K562 (cell line): ENCODE measurements around the gene AQP9. TPM values are rescaled to one million over a fixed set of nuclear protein-coding genes. Genes with fewer than 3 reads are reported as not detected.

Experiments used
- ATAC-seq: fragments of 200-7000 bp; cut with Tn5 transposase; 3 replicates; pipeline ENCODE4 v1.9.1; 2020; ENCODE audit warnings: moderate library complexity
- BruUV-seq: library from RNA; stranded (reverse); fragments of 400-500 nt; replicated peaks from 2 replicates; lab custom pipeline; 2021; lab: Mats Ljungman, UMichigan
- CTCF ChIA-PET: fragments of 300-600 bp; formaldehyde crosslinking; extraction: SDS; loops from one replicate; lab custom pipeline; 2021; ENCODE audit warnings: low intra/inter-chr PET ratio; lab: Yijun Ruan, JAX
- POLR2A ChIA-PET: fragments of 300-600, 350-650 bp; sonication (Branson Sonifier 250); formaldehyde crosslinking; extraction: SDS; loops from one replicate; lab custom pipeline; 2021; ENCODE audit warnings: antibody characterized with exemption, inconsistent platforms; lab: Yijun Ruan, JAX
- DNase-seq, 4 experiments: peaks; one replicate each; pipeline versions ENCODE4 v3.0.0 to v3.0.0-alpha.2; 2011 to 2018; ENCODE audit warnings: low spot score in 3 of 4, mixed read lengths in 3 of 4; ENCODE audit errors: extremely low read depth in 1 of 4
- FAIRE-seq: peaks from 2 replicates; lab custom pipeline; 2011; peaks lifted over from hg19 to GRCh38; lab: Jason Lieb, UNC
- H2AFZ ChIP-seq: 2 replicates; pipeline ENCODE4 v1.6.0; 2011; ENCODE audit warnings: low read depth, low read length, control low read depth, inconsistent platforms
- H3K27ac ChIP-seq: fragments of 200-600 bp; 3 replicates; pipeline ENCODE4 v1.8.0; 2011; ENCODE audit warnings: low read depth, mild to moderate bottlenecking, control low read depth, inconsistent platforms, low read length, moderate library complexity, mixed read lengths; ENCODE audit errors: extremely low read depth
- H3K27me3 ChIP-seq, 2 experiments: fragments of 300-600 bp in 1 of 2; 2 replicates in 1 of 2; 3 replicates in 1 of 2; pipeline versions ENCODE4 v1.6.0 to v1.8.0; 2011; ENCODE audit warnings: inconsistent platforms in 2 of 2, low read length in 2 of 2, mild to moderate bottlenecking in 1 of 2, mixed read lengths in 1 of 2, moderate library complexity in 1 of 2; ENCODE audit not compliant: control insufficient read depth in 2 of 2, insufficient read depth in 2 of 2
- H3K36me3 ChIP-seq: fragments of 300-600 bp; 3 replicates; pipeline ENCODE4 v1.8.0; 2011; ENCODE audit warnings: mild to moderate bottlenecking, low read length, inconsistent platforms; ENCODE audit not compliant: control insufficient read depth, insufficient read depth
- H3K4me1 ChIP-seq, 2 experiments: fragments of 200-600 bp in 1 of 2; replicated peaks in 1 of 2; 2 replicates in 1 of 2; 3 replicates in 1 of 2; pipeline versions ENCODE4 v1.5.1 to v1.8.0; 2011; ENCODE audit warnings: inconsistent platforms in 2 of 2, low read length in 2 of 2, mild to moderate bottlenecking in 1 of 2, mixed read lengths in 1 of 2, moderate library complexity in 1 of 2; ENCODE audit not compliant: control insufficient read depth in 2 of 2, insufficient read depth in 2 of 2
- H3K4me2 ChIP-seq: 2 replicates; pipeline ENCODE4 v1.6.1; 2011; ENCODE audit warnings: low read length, control low read depth, inconsistent platforms, mixed read lengths; ENCODE audit not compliant: insufficient read depth
- H3K4me3 ChIP-seq: fragments of 200-600 bp; sonication (generic), shearing (Covaris generic); 2 replicates; pipeline ENCODE4 v1.5.1; 2016; ENCODE audit warnings: control low read depth, inconsistent platforms
- H3K79me2 ChIP-seq: fragments of 200-600 bp; 3 replicates; pipeline ENCODE4 v1.8.0; 2011; ENCODE audit warnings: low read length, inconsistent platforms; ENCODE audit not compliant: control insufficient read depth, insufficient read depth
- H3K9ac ChIP-seq, 2 experiments: 2 replicates each; pipeline versions ENCODE4 v1.6.0 to v1.6.1; 2011; ENCODE audit warnings: low read depth in 2 of 2, low read length in 2 of 2, control low read depth in 1 of 2, inconsistent platforms in 1 of 2, mild to moderate bottlenecking in 1 of 2, mixed read lengths in 1 of 2; ENCODE audit not compliant: insufficient read depth in 1 of 2
- H3K9me1 ChIP-seq: one replicate; pipeline ENCODE4 v1.6.0; 2011; ENCODE audit warnings: inconsistent platforms, mild to moderate bottlenecking, low read length, moderate library complexity; ENCODE audit not compliant: control insufficient read depth, insufficient read depth
- H3K9me3 ChIP-seq: replicated peaks from 2 replicates; pipeline ENCODE4 v1.5.1; 2011; ENCODE audit warnings: low read depth, low read length, inconsistent platforms; ENCODE audit not compliant: control insufficient read depth, insufficient read depth
- H4K20me1 ChIP-seq: replicated peaks from 2 replicates; pipeline ENCODE4 v1.6.1; 2011; ENCODE audit warnings: low read length, inconsistent platforms, mixed read lengths; ENCODE audit not compliant: control insufficient read depth, insufficient read depth
- CBX3 ChIP-seq, 2 experiments: IDR thresholded peaks; 1 replicate in 1 of 2; 2 replicates in 1 of 2; pipeline ENCODE4 v1.6.1; 2012; ENCODE audit warnings: inconsistent platforms in 2 of 2, low read length in 2 of 2, borderline replicate concordance in 1 of 2, control low read depth in 1 of 2
- COPS2 ChIP-seq: fragments of 450-650 bp; conservative IDR thresholded peaks from 2 replicates; pipeline ENCODE4 v1.6.1; 2016; ENCODE audit warnings: mild to moderate bottlenecking, moderate library complexity
- CTBP1 ChIP-seq: fragments of 450-650 bp; IDR thresholded peaks from 2 replicates; pipeline ENCODE4 v1.6.1; 2016; ENCODE audit warnings: borderline replicate concordance
- KAT7 ChIP-seq: sonication (generic); formaldehyde crosslinking; IDR thresholded peaks from 2 replicates; pipeline ENCODE4 v1.8.0; 2022; ENCODE audit warnings: missing genetic modification reagents, mild to moderate bottlenecking, borderline replicate concordance
- TRIM28 ChIP-seq: fragments of 450-650 bp; IDR thresholded peaks from 2 replicates; pipeline ENCODE4 v1.6.1; 2017
- ZNF324 ChIP-seq: fragments of 250-450 bp; sonication (Bioruptor Pico); IDR thresholded peaks from 2 replicates; pipeline ENCODE4 v1.4.0; 2020; ENCODE audit warnings: mild to moderate bottlenecking
- ZNF561 ChIP-seq: fragments of 450-650 bp; formaldehyde crosslinking; conservative IDR thresholded peaks from 2 replicates; pipeline ENCODE4 v1.4.0; 2020; ENCODE audit warnings: mild to moderate bottlenecking, moderate library complexity
- WGBS: fragments of 100-300 bp; shearing (Covaris generic); methylation state at CpG from one replicate; pipeline ENCODE4 v1.1.6; 2016; ENCODE audit warnings: low coverage, mixed read lengths; ENCODE audit not compliant: insufficient coverage; ENCODE audit errors: missing lambda C conversion rate; 5-methylcytosine and 5-hydroxymethylcytosine counted together
- in situ Hi-C: fragments of 300-500 bp; cut with MboI; formaldehyde crosslinking; loops from 4 replicates; pipeline ENCODE4 v1.15.0; 2018; ENCODE audit warnings: inconsistent platforms, mixed read lengths
- intact Hi-C: fragments of 100-400 bp; cut with micrococcal nuclease; formaldehyde crosslinking; loops from 2 replicates; pipeline ENCODE4 v1.14.2; 2022
- polyA plus RNA-seq, 8 experiments: library from polyadenylated mRNA; depleted of rRNA in 4 of 8; stranded (reverse) in 5 of 8; unstranded in 3 of 8; fragments of >200 nt; fragmentation: Nextera tagmentation in 2 of 8; fragmentation: Illumina TruSeq in 1 of 8; extraction: Ambion mirVana in 2 of 8; extraction: Trizol in 1 of 8; gene quantifications; 2 replicates each; pipeline versions ENCODE4 v1.2.1 to v1.2.3, GENCODE V29; 2011 to 2014; ENCODE audit warnings: inconsistent platforms in 1 of 8, missing spikeins in 1 of 8
- total RNA-seq, 7 experiments: library from RNA; depleted of rRNA in 6 of 7; stranded (reverse); fragments of >200 nt in 6 of 7; fragmentation: Illumina TruSeq in 2 of 7; extraction: Trizol in 2 of 7; gene quantifications; 2 replicates each; pipeline versions ENCODE4 v1.2.1 to v1.2.3, GENCODE V29; 2011 to 2021; ENCODE audit warnings: low replicate concordance in 1 of 7

Gene AQP9
- total and polyA plus RNA-seq, 9 of the 15 experiments (the other 6 are each of a cell fraction or from before 2014, with no cell fraction given): 0.04 to 0.33 (median 0.07) TPM; not detected in 4

DNA sequence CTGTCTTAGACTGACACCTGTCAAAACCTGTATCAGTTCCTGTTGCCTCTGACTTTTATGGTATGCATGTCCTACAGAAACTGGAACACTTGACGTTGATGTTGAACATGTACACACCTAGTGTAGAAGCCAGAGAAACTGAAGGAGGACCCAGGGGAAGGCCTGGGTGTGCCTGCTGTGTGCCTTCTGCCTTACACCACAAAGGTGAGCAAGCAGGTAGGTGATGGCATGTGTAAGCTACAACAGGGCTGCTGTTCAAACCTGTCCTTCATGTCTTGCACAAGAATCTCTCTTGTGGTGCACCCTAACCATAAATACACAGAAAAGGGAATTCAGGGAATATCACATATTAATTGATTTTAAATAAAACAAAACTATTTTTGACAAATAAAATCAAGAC lies 13.6 kb upstream of the AQP9 start:
- Histone ChIP-seq H3K4me1 (no peaks in the 10 kb centered on the region), H3K4me3 (no peak overlapping the region), H4K20me1 (no peaks in the 10 kb centered on the region), H3K27me3 (no peaks in the 10 kb centered on the region), H3K4me2 (no peak overlapping the region), H3K9me3 (peaks cover 7% of the 10 kb centered on the region; the same call in 1 of the 2 replicates), H3K36me3 (no peaks in the 10 kb centered on the region), H3K27ac (no peak overlapping the region), H3K9ac (no peak overlapping the region), H3K79me2 (no peaks in the 10 kb centered on the region), H3K9me1 (no peaks in the 10 kb centered on the region), H2AFZ (no peak overlapping the region)
- ATAC-seq (no peak), DNase-seq (no peak), FAIRE-seq (no peak)
- no peak for TF ChIP-seq ZNF561 (CRISPR knock-in tag)
- TF ChIP-seq CTBP1: no peak
- no peak for TF ChIP-seq COPS2
- in situ Hi-C loops: no loop called here
- no TSS peak for BruUV-seq
- ChIA-PET CTCF (no interaction called here), POLR2A (interaction anchor here (1.1 kb wide), 1 partner anchor 11 kb away, joined by 3 read pairs; no protein-coding TSS in a partner anchor)
- 88% methylated on average over 1 of the region's 1 CpG for WGBS
- intact Hi-C loops: no loop called here

- H3K4me1 ChIP-seq: no peaks in the 10 kb centered on the region
- in situ Hi-C loops (no loop called here), intact Hi-C loops (no loop called here)
- H3K9ac ChIP-seq: no peak overlapping the region
- no peaks in the 10 kb centered on the region for H4K20me1 ChIP-seq
- ATAC-seq (no peak), DNase-seq (no peak), FAIRE-seq (no peak)
- no peaks in the 10 kb centered on the region for H3K27me3 ChIP-seq
- no peak overlapping the region for H2AFZ ChIP-seq
- TF ChIP-seq TRIM28: 0 out of 2 replicates have a peak, but pooled peaks have one; percentile 35
- TF ChIP-seq KAT7: no peak
- TF ChIP-seq CBX3 (IDR thresholded peaks at IDR 0.05; ENCODE audit: borderline replicate concordance in 1 of 2, low read length in 2 of 2): 0 out of 3 replicates have a peak, but pooled peaks of 1 of the 2 experiments have one; percentile 22
- peak; percentile 95 for TF ChIP-seq ZNF324
- H3K79me2 ChIP-seq: no peaks in the 10 kb centered on the region
- H3K9me1 ChIP-seq: no peaks in the 10 kb centered on the region
- H3K9me3 ChIP-seq: peaks cover 7% of the 10 kb centered on the region; the same call in 1 of the 2 replicates
- ChIA-PET CTCF (no interaction called here), POLR2A (no interaction called here)
- H3K27ac ChIP-seq: no peak overlapping the region
- H3K4me3 ChIP-seq: no peak overlapping the region
- no peaks in the 10 kb centered on the region for H3K36me3 ChIP-seq
- BruUV-seq: no TSS peak
- H3K4me2 ChIP-seq: no peak overlapping the region
Observed at GRCh38 chr15:58125333-58125732, 12.8 kb upstream of the AQP9 start.
